Measurements from ENCODE around the gene RFX8.

DNA sequence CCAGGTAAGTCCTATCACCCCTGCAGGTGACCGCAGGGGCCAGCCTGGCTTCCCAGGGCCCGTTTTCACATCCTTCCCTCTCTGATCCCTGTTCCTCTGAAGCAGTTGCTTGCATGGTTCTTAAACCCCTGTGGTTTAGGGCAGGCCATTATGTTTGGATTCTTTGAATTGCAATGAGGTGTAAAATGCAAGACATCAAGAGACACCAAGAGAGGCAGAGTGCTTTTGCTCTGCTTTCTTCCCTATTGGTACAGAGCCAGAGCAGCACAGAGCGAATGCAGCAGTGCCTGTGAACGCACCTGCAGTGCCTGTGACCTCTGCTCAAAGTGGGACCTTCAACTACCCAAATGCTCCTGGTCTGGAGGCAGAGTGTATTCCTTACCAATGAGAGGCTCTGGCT, 7.6 kb downstream of the RFX8 start:
- no peak for TF ChIP-seq GATA3 (IDR thresholded peaks at IDR 0.05; ENCODE audit: low read depth, low read length)
- TF ChIP-seq GATA2 (IDR thresholded peaks at IDR 0.05; ENCODE audit: low read depth, low read length) = no peak
